ENCODE measurements around the gene KCNQ1.

Gene KCNQ1

GRCh38 chr11:2521081-2521732 is 76.4 kb downstream of the KCNQ1 start:
- H3K27ac Mint-ChIP-seq, result no peak overlapping the region
- no peaks in the 10 kb centered on the region for H3K36me3 Mint-ChIP-seq
- H3K9me3 Mint-ChIP-seq, result no peaks in the 10 kb centered on the region
- peaks cover 17% of the 10 kb centered on the region for H3K4me1 Mint-ChIP-seq
- no peak overlapping the region for H3K4me3 Mint-ChIP-seq
- no peaks in the 10 kb centered on the region for H3K27me3 Mint-ChIP-seq

- no peaks in the 10 kb centered on the region for H3K27me3 Mint-ChIP-seq
- H3K27ac Mint-ChIP-seq, result no peak overlapping the region
- no peak overlapping the region for H3K4me3 Mint-ChIP-seq
- H3K36me3 Mint-ChIP-seq, result no peaks in the 10 kb centered on the region
- no peaks in the 10 kb centered on the region for H3K9me3 Mint-ChIP-seq
- peaks cover 25% of the 10 kb centered on the region for H3K4me1 Mint-ChIP-seq
These were observed 77.2 kb downstream of the KCNQ1 start for GRCh38 chr11:2521733-2522630.

GRCh38 chr11:2522631-2523255 is 77.9 kb downstream of the KCNQ1 start:
- Mint-ChIP-seq H3K36me3 (no peaks in the 10 kb centered on the region), H3K27me3 (no peaks in the 10 kb centered on the region), H3K4me1 (peaks cover 29% of the 10 kb centered on the region), H3K27ac (no peak overlapping the region), H3K9me3 (no peaks in the 10 kb centered on the region), H3K4me3 (no peak overlapping the region)

GRCh38 chr11:2523821-2524391 is 79.1 kb downstream of the KCNQ1 start:
- H3K4me1 Mint-ChIP-seq, result peaks cover 37% of the 10 kb centered on the region
- no peaks in the 10 kb centered on the region for H3K36me3 Mint-ChIP-seq
- no peak overlapping the region for H3K27ac Mint-ChIP-seq
- no peaks in the 10 kb centered on the region for H3K27me3 Mint-ChIP-seq
- no peak overlapping the region for H3K4me3 Mint-ChIP-seq
- H3K9me3 Mint-ChIP-seq, result no peaks in the 10 kb centered on the region

GRCh38 chr11:2524446-2525165 is 79.8 kb downstream of the KCNQ1 start:
- H3K36me3 Mint-ChIP-seq, result no peaks in the 10 kb centered on the region
- H3K27me3 Mint-ChIP-seq, result no peaks in the 10 kb centered on the region
- no peaks in the 10 kb centered on the region for H3K9me3 Mint-ChIP-seq
- no peak overlapping the region for H3K4me3 Mint-ChIP-seq
- peaks cover 37% of the 10 kb centered on the region for H3K4me1 Mint-ChIP-seq
- no peak overlapping the region for H3K27ac Mint-ChIP-seq

- H3K4me1 Mint-ChIP-seq, result peaks cover 37% of the 10 kb centered on the region
- no peaks in the 10 kb centered on the region for H3K36me3 Mint-ChIP-seq
- peak overlapping the region; percentile 89 for H3K27ac Mint-ChIP-seq
- no peaks in the 10 kb centered on the region for H3K27me3 Mint-ChIP-seq
- no peak overlapping the region for H3K4me3 Mint-ChIP-seq
- no peaks in the 10 kb centered on the region for H3K9me3 Mint-ChIP-seq
These were observed 80.5 kb downstream of the KCNQ1 start for GRCh38 chr11:2525166-2525861.

- no peaks in the 10 kb centered on the region for H3K9me3 Mint-ChIP-seq
- H3K27ac Mint-ChIP-seq, result peak overlapping the region; percentile 89
- no peaks in the 10 kb centered on the region for H3K36me3 Mint-ChIP-seq
- H3K4me1 Mint-ChIP-seq, result peaks cover 37% of the 10 kb centered on the region
- H3K27me3 Mint-ChIP-seq, result no peaks in the 10 kb centered on the region
- H3K4me3 Mint-ChIP-seq, result peak overlapping the region; percentile 39
These were observed 81.4 kb downstream of the KCNQ1 start for GRCh38 chr11:2525941-2526807.

- H3K27ac Mint-ChIP-seq, result peak overlapping the region; percentile 62
- H3K36me3 Mint-ChIP-seq, result no peaks in the 10 kb centered on the region
- no peaks in the 10 kb centered on the region for H3K27me3 Mint-ChIP-seq
- no peaks in the 10 kb centered on the region for H3K9me3 Mint-ChIP-seq
- peaks cover 37% of the 10 kb centered on the region for H3K4me1 Mint-ChIP-seq
- peak overlapping the region; percentile 47 for H3K4me3 Mint-ChIP-seq
These were observed 82.1 kb downstream of the KCNQ1 start for GRCh38 chr11:2526808-2527381.

GRCh38 chr11:2527621-2528291 is 82.9 kb downstream of the KCNQ1 start:
- Mint-ChIP-seq H3K36me3 (no peaks in the 10 kb centered on the region), H3K4me1 (peaks cover 43% of the 10 kb centered on the region), H3K4me3 (no peak overlapping the region), H3K27ac (peak overlapping the region; percentile 68), H3K27me3 (no peaks in the 10 kb centered on the region), H3K9me3 (no peaks in the 10 kb centered on the region)

GRCh38 chr11:2528301-2529050 is 83.7 kb downstream of the KCNQ1 start:
- Mint-ChIP-seq H3K27ac (peak overlapping the region; percentile 55), H3K4me1 (peaks cover 50% of the 10 kb centered on the region), H3K36me3 (no peaks in the 10 kb centered on the region), H3K27me3 (no peaks in the 10 kb centered on the region), H3K4me3 (no peak overlapping the region), H3K9me3 (no peaks in the 10 kb centered on the region)

GRCh38 chr11:2529173-2529572 is 84.4 kb downstream of the KCNQ1 start:
- Mint-ChIP-seq H3K4me1 (peaks cover 52% of the 10 kb centered on the region), H3K4me3 (no peak overlapping the region), H3K27me3 (no peaks in the 10 kb centered on the region), H3K9me3 (no peaks in the 10 kb centered on the region), H3K27ac (no peak overlapping the region), H3K36me3 (no peaks in the 10 kb centered on the region)

- no peak overlapping the region for H3K27ac Mint-ChIP-seq
- H3K4me1 Mint-ChIP-seq, result peaks cover 50% of the 10 kb centered on the region
- H3K9me3 Mint-ChIP-seq, result no peaks in the 10 kb centered on the region
- H3K4me3 Mint-ChIP-seq, result no peak overlapping the region
- no peaks in the 10 kb centered on the region for H3K27me3 Mint-ChIP-seq
- no peaks in the 10 kb centered on the region for H3K36me3 Mint-ChIP-seq
These were observed 84.8 kb downstream of the KCNQ1 start for GRCh38 chr11:2529636-2530035.

Measured in activated naive CD4-positive, alpha-beta T cell treated with anti-CD3 and anti-CD28 coated beads, Interleukin-2, amount 50 U/mL, for 24 hours (primary cell).